ENCODE results near the gene FLT1. TPM values are rescaled to one million over a fixed set of nuclear protein-coding genes. Genes with fewer than 3 reads are reported as not detected.

Gene FLT1
- total RNA-seq, 1 experiment from 2014 or later: 0.25 TPM

DNA sequence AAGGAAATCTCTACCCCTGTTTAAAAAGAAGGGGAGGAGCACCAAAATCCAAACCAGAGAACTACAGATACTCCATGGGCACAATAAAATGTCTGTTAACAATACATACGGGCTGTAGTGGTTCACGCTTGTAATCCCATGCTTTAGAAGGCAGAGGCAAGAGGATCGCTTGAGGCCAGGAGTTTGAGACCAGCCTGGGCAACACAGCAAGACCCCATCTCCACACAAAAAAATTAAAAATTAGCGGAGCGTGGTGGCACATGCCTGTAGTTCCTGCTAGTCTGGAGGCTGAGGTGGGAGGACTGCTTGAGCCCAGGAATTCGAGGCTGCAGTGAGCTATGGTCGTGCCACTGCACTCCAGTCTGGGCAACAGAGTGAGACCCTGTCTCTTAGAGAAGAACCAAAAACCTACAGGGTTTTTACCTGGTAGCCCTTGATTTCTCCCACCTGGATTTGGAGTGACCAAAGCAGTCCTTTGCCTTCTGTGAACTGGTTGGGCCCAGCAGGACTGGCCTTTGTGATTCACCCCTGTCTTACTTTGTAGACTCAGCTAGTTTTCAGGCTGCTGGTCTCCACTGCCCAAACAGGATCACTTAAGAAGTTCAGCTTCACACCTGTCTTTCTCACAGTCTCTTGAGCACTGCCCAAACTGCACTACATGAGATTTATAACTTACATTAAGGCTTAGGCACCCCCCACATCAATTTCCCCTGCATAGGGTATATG lies 38.7 kb upstream of the FLT1 start:
- intact Hi-C loops (cut with micrococcal nuclease): no loop called here
- ATAC-seq: no peak

DNA sequence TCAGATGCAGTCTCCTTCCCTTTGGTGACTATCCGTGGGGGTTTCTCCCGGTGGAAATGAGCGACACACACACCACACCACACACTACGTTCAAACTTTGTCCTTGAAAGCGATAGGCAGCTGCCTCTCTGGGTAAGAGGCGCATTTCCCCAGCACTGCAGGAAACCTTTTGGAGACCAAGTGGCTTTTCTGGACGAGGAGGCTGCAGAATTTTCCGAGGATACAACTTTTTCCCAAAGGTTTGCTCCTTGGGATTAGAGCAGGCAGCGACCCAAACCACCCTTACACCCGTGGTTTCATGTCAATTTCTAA lies 38.2 kb upstream of the FLT1 start:
- no peaks in the 10 kb centered on the region for H3K79me2 ChIP-seq (ENCODE audit: insufficient read depth, low read length)
- ChIA-PET CTCF (no interaction called here), RAD21 (ENCODE audit: low non-redundant PET in 1 of 2, low total read pairs in 2 of 2, uncharacterized antibody in 2 of 2, unreplicated experiment in 2 of 2) (no interaction called here), POLR2A (no interaction called here)
- H3K27ac ChIP-seq (ENCODE audit: low read depth, low read length): no peak overlapping the region
- TF ChIP-seq, protein P1, sequence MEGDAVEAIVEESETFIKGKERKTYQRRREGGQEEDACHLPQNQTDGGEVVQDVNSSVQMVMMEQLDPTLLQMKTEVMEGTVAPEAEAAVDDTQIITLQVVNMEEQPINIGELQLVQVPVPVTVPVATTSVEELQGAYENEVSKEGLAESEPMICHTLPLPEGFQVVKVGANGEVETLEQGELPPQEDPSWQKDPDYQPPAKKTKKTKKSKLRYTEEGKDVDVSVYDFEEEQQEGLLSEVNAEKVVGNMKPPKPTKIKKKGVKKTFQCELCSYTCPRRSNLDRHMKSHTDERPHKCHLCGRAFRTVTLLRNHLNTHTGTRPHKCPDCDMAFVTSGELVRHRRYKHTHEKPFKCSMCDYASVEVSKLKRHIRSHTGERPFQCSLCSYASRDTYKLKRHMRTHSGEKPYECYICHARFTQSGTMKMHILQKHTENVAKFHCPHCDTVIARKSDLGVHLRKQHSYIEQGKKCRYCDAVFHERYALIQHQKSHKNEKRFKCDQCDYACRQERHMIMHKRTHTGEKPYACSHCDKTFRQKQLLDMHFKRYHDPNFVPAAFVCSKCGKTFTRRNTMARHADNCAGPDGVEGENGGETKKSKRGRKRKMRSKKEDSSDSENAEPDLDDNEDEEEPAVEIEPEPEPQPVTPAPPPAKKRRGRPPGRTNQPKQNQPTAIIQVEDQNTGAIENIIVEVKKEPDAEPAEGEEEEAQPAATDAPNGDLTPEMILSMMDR (IDR thresholded peaks at IDR 0.05 in 2 of 3, conservative IDR thresholded peaks at IDR 0.05 in 1 of 3; ENCODE audit: borderline replicate concordance in 1 of 3, insufficient read depth in 1 of 3, low read depth in 2 of 3, low read length in 2 of 3): no peak
- TF ChIP-seq, protein P2, sequence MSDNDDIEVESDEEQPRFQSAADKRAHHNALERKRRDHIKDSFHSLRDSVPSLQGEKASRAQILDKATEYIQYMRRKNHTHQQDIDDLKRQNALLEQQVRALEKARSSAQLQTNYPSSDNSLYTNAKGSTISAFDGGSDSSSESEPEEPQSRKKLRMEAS (IDR thresholded peaks at IDR 0.05): no peak
- TF ChIP-seq CBX3 (IDR thresholded peaks at IDR 0.05; ENCODE audit: low read depth): no peak
- TF ChIP-seq RAD21 (IDR thresholded peaks at IDR 0.05; ENCODE audit: low read depth): no peak
- no peak for TF ChIP-seq EZH2phosphoT487 (IDR thresholded peaks at IDR 0.05; ENCODE audit: borderline replicate concordance)
- TF ChIP-seq TCF7L2 (IDR thresholded peaks at IDR 0.05; ENCODE audit: borderline replicate concordance, extremely low read depth, insufficient read depth, insufficient read length): no peak
- no peak for TF ChIP-seq ELF1 (IDR thresholded peaks at IDR 0.05; ENCODE audit: borderline replicate concordance, low read depth)
- no peak for TF ChIP-seq EGR1 (IDR thresholded peaks at IDR 0.05; ENCODE audit: low read depth)
- TF ChIP-seq POLR2A (IDR thresholded peaks at IDR 0.05; ENCODE audit: borderline replicate concordance, extremely low read depth, insufficient read depth, insufficient read length): no peak
- TF ChIP-seq CEBPB (IDR thresholded peaks at IDR 0.05; ENCODE audit: low read depth): no peak
- TF ChIP-seq FOSL1 (IDR thresholded peaks at IDR 0.05; ENCODE audit: low read depth): no peak
- TF ChIP-seq EZH2 (IDR thresholded peaks at IDR 0.05): no peak
- no peaks in the 10 kb centered on the region for H3K27me3 ChIP-seq (ENCODE audit: insufficient read depth, low read length)
- H3K4me1 ChIP-seq (ENCODE audit: control insufficient read depth in 1 of 2, insufficient read depth in 2 of 2, low read length in 2 of 2): peaks cover 0 to 7% of the 10 kb centered on the region in 2 experiments; a peak in 1 of 4 replicates
- H3K9me3 ChIP-seq (ENCODE audit: control insufficient read depth in 1 of 2, insufficient read depth in 1 of 2, low read depth in 1 of 2, low read length in 2 of 2): peaks cover 3 to 6% of the 10 kb centered on the region in 2 experiments; a peak in 2 of 4 replicates
- no peak overlapping the region for H3K9ac ChIP-seq (ENCODE audit: low read length)
- H4K20me1 ChIP-seq (ENCODE audit: insufficient read depth): no peaks in the 10 kb centered on the region
- no peaks in the 10 kb centered on the region for H3K36me3 ChIP-seq (ENCODE audit: control insufficient read depth in 1 of 2, insufficient read depth in 2 of 2, low read length in 2 of 2)
- H3K9me2 ChIP-seq (ENCODE audit: insufficient read depth): no peaks in the 10 kb centered on the region
- H2AFZ ChIP-seq (ENCODE audit: low read depth, low read length, poor library complexity, severe bottlenecking): no peak overlapping the region
- no peak overlapping the region for H3K4me2 ChIP-seq (ENCODE audit: low read length)
- DNase-seq (ENCODE audit: low read depth, low spot score): no peak
- ATAC-seq: no peak
- no peak overlapping the region for H3K4me3 ChIP-seq (replicated peaks in 1 of 2; ENCODE audit: low read depth in 1 of 2, low read length in 2 of 2)
- no TSS peak for BruUV-seq (replicated peaks)
- intact Hi-C loops (cut with micrococcal nuclease): no loop called here

More for the DNA sequence above, 38.7 kb upstream of the FLT1 start:
- no peak for DNase-seq (ENCODE audit: low read depth, low spot score)
- H4K20me1 ChIP-seq (ENCODE audit: insufficient read depth): no peaks in the 10 kb centered on the region
- no peaks in the 10 kb centered on the region for H3K79me2 ChIP-seq (ENCODE audit: insufficient read depth, low read length)
- H3K9me2 ChIP-seq (ENCODE audit: insufficient read depth): no peaks in the 10 kb centered on the region
- BruUV-seq (replicated peaks): no TSS peak
- H3K9ac ChIP-seq (ENCODE audit: low read length): no peak overlapping the region
- H3K4me1 ChIP-seq (ENCODE audit: control insufficient read depth in 1 of 2, insufficient read depth in 2 of 2, low read length in 2 of 2): peaks cover 0 to 7% of the 10 kb centered on the region in 2 experiments; a peak in 1 of 4 replicates
- POLR2A ChIA-PET: no interaction called here
- CTCF ChIA-PET: no interaction called here
- RAD21 ChIA-PET (ENCODE audit: low non-redundant PET in 1 of 2, low total read pairs in 2 of 2, uncharacterized antibody in 2 of 2, unreplicated experiment in 2 of 2): no interaction called here
- no peak overlapping the region for H2AFZ ChIP-seq (ENCODE audit: low read depth, low read length, poor library complexity, severe bottlenecking)
- peaks cover 3 to 6% of the 10 kb centered on the region in 2 experiments; a peak in 2 of 4 replicates for H3K9me3 ChIP-seq (ENCODE audit: control insufficient read depth in 1 of 2, insufficient read depth in 1 of 2, low read depth in 1 of 2, low read length in 2 of 2)
- H3K27me3 ChIP-seq (ENCODE audit: insufficient read depth, low read length): no peaks in the 10 kb centered on the region
- no peak overlapping the region for H3K4me3 ChIP-seq (replicated peaks in 1 of 2; ENCODE audit: low read depth in 1 of 2, low read length in 2 of 2)
- no peak overlapping the region for H3K27ac ChIP-seq (ENCODE audit: low read depth, low read length)
- no peaks in the 10 kb centered on the region for H3K36me3 ChIP-seq (ENCODE audit: control insufficient read depth in 1 of 2, insufficient read depth in 2 of 2, low read length in 2 of 2)
- TF ChIP-seq SIN3A (IDR thresholded peaks at IDR 0.05; ENCODE audit: low read depth): no peak
- TF ChIP-seq FOSL1 (IDR thresholded peaks at IDR 0.05; ENCODE audit: low read depth): no peak
- TF ChIP-seq JUND (IDR thresholded peaks at IDR 0.05): no peak
- TF ChIP-seq, protein P3, sequence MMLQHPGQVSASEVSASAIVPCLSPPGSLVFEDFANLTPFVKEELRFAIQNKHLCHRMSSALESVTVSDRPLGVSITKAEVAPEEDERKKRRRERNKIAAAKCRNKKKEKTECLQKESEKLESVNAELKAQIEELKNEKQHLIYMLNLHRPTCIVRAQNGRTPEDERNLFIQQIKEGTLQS (IDR thresholded peaks at IDR 0.05): no peak
- no peak overlapping the region for H3K4me2 ChIP-seq (ENCODE audit: low read length)
